Suprapubic skin (tissue), 4 donors: ENCODE results near the gene STAC3.

Experiments used
- CTCF ChIP-seq, 2 donors: fragments of 200-600 bp in 1 of 2; fragments of 450-650 bp in 1 of 2; sonication (generic) in 1 of 2; IDR thresholded peaks; one replicate each; pipeline ENCODE4 v1.5.1; 2016 to 2019; ENCODE audit warnings: antibody characterized with exemption in 2 of 2, mild to moderate bottlenecking in 1 of 2, moderate library complexity in 1 of 2
- EP300 ChIP-seq: sonication (generic); formaldehyde crosslinking; IDR thresholded peaks from one replicate; pipeline ENCODE4 v1.6.1; 2017; ENCODE audit warnings: antibody characterized with exemption
- POLR2A ChIP-seq, 2 donors: fragments of 450-650 bp; IDR thresholded peaks; one replicate each; pipeline ENCODE4 v1.6.1; 2017; ENCODE audit warnings: antibody characterized with exemption in 2 of 2, mild to moderate bottlenecking in 2 of 2, moderate library complexity in 2 of 2
- POLR2AphosphoS5 ChIP-seq, 3 donors: sonication (generic); formaldehyde crosslinking; IDR thresholded peaks; one replicate each; pipeline ENCODE4 v1.6.1; 2017; ENCODE audit warnings: antibody characterized with exemption in 3 of 3

GRCh38 chr12:57196439-57196838 lies 54.5 kb downstream of the STAC3 start:
- TF ChIP-seq CTCF (IDR thresholded peaks at IDR 0.05) (no peak), POLR2A (IDR thresholded peaks at IDR 0.05) (no peak), POLR2AphosphoS5 (IDR thresholded peaks at IDR 0.05) (no peak), EP300 (no peak)
